ENCODE data around the gene BRSK2. TPM values are rescaled to one million over a fixed set of nuclear protein-coding genes. Genes with fewer than 3 reads are reported as not detected.

Gene BRSK2
- total RNA-seq, 1 donor from 2014 or later: 0.62 TPM

GRCh38 chr11:1449490-1450243 is 59.9 kb downstream of the BRSK2 start:
- ATAC-seq: no peak

GRCh38 chr11:1450344-1450875 is 60.7 kb downstream of the BRSK2 start:
- intact Hi-C loops (cut with DNase I): no loop called here
- peaks cover 63% of the 10 kb centered on the region for H3K27me3 ChIP-seq (ENCODE audit: low read depth)
- ATAC-seq (no peak), DNase-seq (no peak)
- no peaks in the 10 kb centered on the region for H3K36me3 ChIP-seq
- TF ChIP-seq CTCF (IDR thresholded peaks at IDR 0.05): no peak
- H3K4me3 ChIP-seq: no peak overlapping the region
- H3K4me1 ChIP-seq: peaks cover 8% of the 10 kb centered on the region
- no peaks in the 10 kb centered on the region for H3K9me3 ChIP-seq
- no peak overlapping the region for H3K27ac ChIP-seq

More at GRCh38 chr11:1449490-1450243, 59.9 kb downstream of the BRSK2 start:
- H3K4me1 ChIP-seq: peaks cover 8% of the 10 kb centered on the region
- H3K36me3 ChIP-seq: no peaks in the 10 kb centered on the region
- no peak for DNase-seq
- intact Hi-C loops (cut with DNase I): no loop called here
- no peak overlapping the region for H3K4me3 ChIP-seq
- TF ChIP-seq CTCF (IDR thresholded peaks at IDR 0.05): no peak
- H3K27me3 ChIP-seq (ENCODE audit: low read depth): peaks cover 63% of the 10 kb centered on the region
- no peaks in the 10 kb centered on the region for H3K9me3 ChIP-seq
- no peak overlapping the region for H3K27ac ChIP-seq

- Histone ChIP-seq H3K4me3 (no peak overlapping the region), H3K36me3 (no peaks in the 10 kb centered on the region), H3K9me3 (no peaks in the 10 kb centered on the region), H3K27me3 (ENCODE audit: low read depth) (peaks cover 63% of the 10 kb centered on the region), H3K27ac (no peak overlapping the region), H3K4me1 (peaks cover 8% of the 10 kb centered on the region)
- no peak for TF ChIP-seq CTCF (IDR thresholded peaks at IDR 0.05)
- DNase-seq (no peak), ATAC-seq (no peak)
- intact Hi-C loops (cut with DNase I): no loop called here
These were observed 61.4 kb downstream of the BRSK2 start for GRCh38 chr11:1450949-1451710.

GRCh38 chr11:1451781-1452470 is 62.2 kb downstream of the BRSK2 start:
- Histone ChIP-seq H3K27ac (no peak overlapping the region), H3K4me3 (no peak overlapping the region), H3K4me1 (peaks cover 8% of the 10 kb centered on the region), H3K9me3 (no peaks in the 10 kb centered on the region), H3K36me3 (no peaks in the 10 kb centered on the region), H3K27me3 (ENCODE audit: low read depth) (peaks cover 57% of the 10 kb centered on the region)
- no peak for TF ChIP-seq CTCF (IDR thresholded peaks at IDR 0.05)
- intact Hi-C loops (cut with DNase I): no loop called here
- no peak for ATAC-seq
- DNase-seq: no peak

- DNase-seq: no peak
- H3K4me1 ChIP-seq: peaks cover 10% of the 10 kb centered on the region
- H3K4me3 ChIP-seq: no peak overlapping the region
- intact Hi-C loops (cut with DNase I): no loop called here
- no peak overlapping the region for H3K27ac ChIP-seq
- H3K9me3 ChIP-seq: no peaks in the 10 kb centered on the region
- peaks cover 49% of the 10 kb centered on the region for H3K27me3 ChIP-seq (ENCODE audit: low read depth)
- ATAC-seq: no peak
- no peak for TF ChIP-seq CTCF (IDR thresholded peaks at IDR 0.05)
- H3K36me3 ChIP-seq: no peaks in the 10 kb centered on the region
These were observed 63.0 kb downstream of the BRSK2 start for GRCh38 chr11:1452744-1453143.
